ENCODE measurements around the gene FANCE.

Gene FANCE

DNA sequence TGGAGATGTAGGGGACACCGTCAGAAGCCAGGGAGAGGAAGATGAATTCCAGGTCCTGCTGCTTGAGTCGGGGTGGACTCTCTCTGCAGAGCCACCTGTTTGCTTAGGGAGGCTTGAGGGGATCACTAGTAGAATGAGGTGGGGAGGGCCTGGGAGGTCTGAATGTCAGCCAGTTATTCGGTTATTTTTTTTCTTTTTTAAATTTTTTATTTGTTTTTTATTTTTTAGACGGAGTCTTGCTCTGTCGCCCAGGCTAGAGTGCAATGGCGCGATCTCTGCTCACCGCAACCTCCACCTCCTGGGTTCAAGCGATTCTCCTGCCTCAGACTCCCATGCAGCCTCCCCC is 36.4 kb downstream of the FANCE start:
- Histone ChIP-seq H3K4me3 (ENCODE audit: low read length) (no peak overlapping the region), H3K27me3 (ENCODE audit: control insufficient read depth, low read length) (peaks cover 61% of the 10 kb centered on the region), H3K4me2 (ENCODE audit: low read length) (no peak overlapping the region), H3K9me3 (ENCODE audit: control insufficient read depth, insufficient read depth, low read length) (no peaks in the 10 kb centered on the region), H3K9me2 (replicated peaks; ENCODE audit: control insufficient read depth, low read length) (no peaks in the 10 kb centered on the region), H3F3A (ENCODE audit: control insufficient read depth, insufficient read depth) (no peaks in the 10 kb centered on the region), H3K36me3 (ENCODE audit: control insufficient read depth, low read length) (no peaks in the 10 kb centered on the region), H3K27ac (ENCODE audit: low read depth, low read length) (no peak overlapping the region), H4K20me1 (ENCODE audit: control insufficient read depth, insufficient read depth, low read depth, low read length) (no peaks in the 10 kb centered on the region), H3K4me1 (ENCODE audit: control insufficient read depth, low read length) (no peaks in the 10 kb centered on the region), H3K79me2 (ENCODE audit: control insufficient read depth, low read length) (no peaks in the 10 kb centered on the region)
- no peak for TF ChIP-seq EZH2phosphoT487 (IDR thresholded peaks at IDR 0.05; ENCODE audit: borderline replicate concordance, low read length)
- no peak for TF ChIP-seq CTCF (IDR thresholded peaks at IDR 0.05; ENCODE audit: low read depth, low read length, poor library complexity, severe bottlenecking)

DNA sequence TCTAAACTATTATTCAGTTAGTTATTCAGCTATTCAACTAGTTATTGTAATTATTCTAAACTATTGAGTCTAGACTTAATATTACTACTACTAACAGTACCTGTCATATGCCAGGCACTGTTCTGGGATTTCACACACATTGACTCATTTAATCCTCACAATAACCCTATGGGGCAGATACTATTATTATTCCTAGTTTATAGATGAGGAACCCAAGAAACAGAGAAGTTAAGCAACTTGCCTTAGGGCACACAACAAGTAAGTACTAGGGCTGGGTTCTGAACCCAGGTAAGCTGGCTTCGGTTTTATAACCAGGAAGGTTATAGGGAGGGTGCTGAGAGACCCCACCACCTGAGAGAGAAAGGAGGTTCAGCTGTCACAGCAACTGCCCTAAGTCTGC is 36.9 kb downstream of the FANCE start:
- Histone ChIP-seq H3K36me3 (ENCODE audit: control insufficient read depth, low read length) (no peaks in the 10 kb centered on the region), H3K27me3 (ENCODE audit: control insufficient read depth, low read length) (peaks cover 62% of the 10 kb centered on the region), H3K4me1 (ENCODE audit: control insufficient read depth, low read length) (peaks cover 4% of the 10 kb centered on the region), H3K79me2 (ENCODE audit: control insufficient read depth, low read length) (no peaks in the 10 kb centered on the region), H3K4me2 (ENCODE audit: low read length) (no peak overlapping the region), H3K27ac (ENCODE audit: low read depth, low read length) (no peak overlapping the region), H4K20me1 (ENCODE audit: control insufficient read depth, insufficient read depth, low read depth, low read length) (no peaks in the 10 kb centered on the region), H3F3A (ENCODE audit: control insufficient read depth, insufficient read depth) (no peaks in the 10 kb centered on the region), H3K9me2 (replicated peaks; ENCODE audit: control insufficient read depth, low read length) (no peaks in the 10 kb centered on the region), H3K4me3 (ENCODE audit: low read length) (no peak overlapping the region), H3K9me3 (ENCODE audit: control insufficient read depth, insufficient read depth, low read length) (no peaks in the 10 kb centered on the region)
- no peak for TF ChIP-seq CTCF (IDR thresholded peaks at IDR 0.05; ENCODE audit: low read depth, low read length, poor library complexity, severe bottlenecking)

GRCh38 chr6:35489995-35490791 is 38.1 kb downstream of the FANCE start:
- H3K27me3 ChIP-seq (ENCODE audit: control insufficient read depth, low read length): peaks cover 67% of the 10 kb centered on the region
- H3K27ac ChIP-seq (ENCODE audit: low read depth, low read length): no peak overlapping the region
- H4K20me1 ChIP-seq (ENCODE audit: control insufficient read depth, insufficient read depth, low read depth, low read length): 0 out of 2 replicates have a peak, but pooled peaks cover under 1% of the 10 kb centered on the region
- no peaks in the 10 kb centered on the region for H3K9me3 ChIP-seq (ENCODE audit: control insufficient read depth, insufficient read depth, low read length)
- no peaks in the 10 kb centered on the region for H3F3A ChIP-seq (ENCODE audit: control insufficient read depth, insufficient read depth)
- H3K79me2 ChIP-seq (ENCODE audit: control insufficient read depth, low read length): no peaks in the 10 kb centered on the region
- H3K4me2 ChIP-seq (ENCODE audit: low read length): no peak overlapping the region
- H3K4me3 ChIP-seq (ENCODE audit: low read length): no peak overlapping the region
- H3K36me3 ChIP-seq (ENCODE audit: control insufficient read depth, low read length): no peaks in the 10 kb centered on the region
- TF ChIP-seq EZH2phosphoT487 (IDR thresholded peaks at IDR 0.05; ENCODE audit: borderline replicate concordance, low read length) (no peak), CTCF (IDR thresholded peaks at IDR 0.05; ENCODE audit: low read depth, low read length, poor library complexity, severe bottlenecking) (no peak)
- H3K9me2 ChIP-seq (replicated peaks; ENCODE audit: control insufficient read depth, low read length): no peaks in the 10 kb centered on the region
- H3K4me1 ChIP-seq (ENCODE audit: control insufficient read depth, low read length): peaks cover 10% of the 10 kb centered on the region

Data from DOHH2 (cell line).